ENCODE measurements around the gene HEBP1. TPM values are rescaled to one million over a fixed set of nuclear protein-coding genes. Genes with fewer than 3 reads are reported as not detected.

Gene HEBP1
- total RNA-seq, 1 experiment from 2014 or later = 19.3 TPM

DNA sequence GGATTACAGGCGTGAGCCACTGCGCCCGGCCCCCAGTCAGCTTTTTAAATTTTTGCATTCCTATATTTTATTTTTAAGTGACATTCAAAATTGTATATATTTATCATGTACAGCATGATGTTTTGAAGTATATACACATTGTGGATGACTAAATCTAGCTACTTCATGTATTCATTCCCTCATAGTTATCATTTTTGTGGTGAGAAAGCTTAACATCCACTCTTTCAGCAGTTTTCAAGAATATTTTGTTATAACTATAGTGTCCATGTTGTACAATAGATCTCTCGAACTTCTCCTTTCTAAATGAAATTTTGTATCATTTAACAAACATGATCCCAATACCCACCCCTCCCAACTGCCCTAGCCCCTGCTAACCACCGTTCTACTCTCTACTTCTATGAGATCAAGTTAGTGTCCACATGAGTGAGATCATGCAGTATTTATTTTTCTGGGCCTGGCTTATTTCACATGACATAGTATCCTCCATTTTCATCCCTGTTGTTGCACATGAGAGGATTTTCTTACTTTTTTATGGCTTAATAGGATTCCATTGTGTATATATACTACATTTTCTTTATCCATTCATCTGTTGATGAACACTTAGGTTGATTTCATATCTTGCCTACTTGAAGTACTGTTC is 8.8 kb upstream of the HEBP1 start:
- no peak overlapping the region for H3K4me3 ChIP-seq (ENCODE audit: low read depth in 2 of 2, low read length in 2 of 2)
- in situ Hi-C loops (cut with HindIII; ENCODE audit: low pct_unique_long_range_greater_than_20kb, low sequenced_read_pairs) = no loop called here
- TF ChIP-seq TCF7L2 (IDR thresholded peaks at IDR 0.05; ENCODE audit: low read depth, low read length) = no peak
- no peak for TF ChIP-seq CTCF (IDR thresholded peaks at IDR 0.05)
- no peak for TF ChIP-seq POLR2AphosphoS5 (IDR thresholded peaks at IDR 0.05; ENCODE audit: low read depth, low read length)
- TF ChIP-seq SIN3A (IDR thresholded peaks at IDR 0.05; ENCODE audit: borderline replicate concordance, insufficient read depth, low read depth, low read length) = no peak
- TF ChIP-seq REST (IDR thresholded peaks at IDR 0.05; ENCODE audit: insufficient read depth in 1 of 2, low read depth in 2 of 2, low read length in 1 of 2) = no peak
- intact Hi-C loops (cut with micrococcal nuclease; ENCODE audit: unreplicated experiment) = no loop called here
- ChIA-PET POLR2A (no interaction called here), CTCF (no interaction called here)
- no peak overlapping the region for H3K27ac ChIP-seq (ENCODE audit: low read length)
- DNase-seq (ENCODE audit: low read depth, low spot score) (no peak), ATAC-seq (no peak)
- H3K36me3 ChIP-seq (ENCODE audit: control insufficient read depth, insufficient read depth, low read length) = no peaks in the 10 kb centered on the region
- no peaks in the 10 kb centered on the region for H3K27me3 ChIP-seq (ENCODE audit: control insufficient read depth, insufficient read depth, low read length)
- H3K4me1 ChIP-seq (ENCODE audit: control insufficient read depth, insufficient read depth, low read length) = no peaks in the 10 kb centered on the region
- BruUV-seq (replicated peaks) = no TSS peak
- no peaks in the 10 kb centered on the region for H3K9me3 ChIP-seq (ENCODE audit: control insufficient read depth, insufficient read depth, low read depth, low read length)

GRCh38 chr12:13007496-13008233 is 7.6 kb upstream of the HEBP1 start:
- ATAC-seq (no peak), DNase-seq (ENCODE audit: low read depth, low spot score) (no peak)
- intact Hi-C loops (cut with micrococcal nuclease; ENCODE audit: unreplicated experiment) (no loop called here), in situ Hi-C loops (cut with HindIII; ENCODE audit: low pct_unique_long_range_greater_than_20kb, low sequenced_read_pairs) (no loop called here)
- TF ChIP-seq SIN3A (IDR thresholded peaks at IDR 0.05; ENCODE audit: borderline replicate concordance, insufficient read depth, low read depth, low read length) (no peak), TCF7L2 (IDR thresholded peaks at IDR 0.05; ENCODE audit: low read depth, low read length) (no peak), POLR2AphosphoS5 (IDR thresholded peaks at IDR 0.05; ENCODE audit: low read depth, low read length) (no peak), REST (IDR thresholded peaks at IDR 0.05; ENCODE audit: insufficient read depth in 1 of 2, low read depth in 2 of 2, low read length in 1 of 2) (no peak), CTCF (IDR thresholded peaks at IDR 0.05) (no peak)
- no peak overlapping the region for H3K4me3 ChIP-seq (ENCODE audit: low read depth in 2 of 2, low read length in 2 of 2)
- CTCF ChIA-PET = no interaction called here
- H3K27me3 ChIP-seq (ENCODE audit: control insufficient read depth, insufficient read depth, low read length) = no peaks in the 10 kb centered on the region
- BruUV-seq (replicated peaks) = no TSS peak
- POLR2A ChIA-PET = no interaction called here
- H3K27ac ChIP-seq (ENCODE audit: low read length) = no peak overlapping the region
- H3K9me3 ChIP-seq (ENCODE audit: control insufficient read depth, insufficient read depth, low read depth, low read length) = no peaks in the 10 kb centered on the region
- no peaks in the 10 kb centered on the region for H3K4me1 ChIP-seq (ENCODE audit: control insufficient read depth, insufficient read depth, low read length)
- H3K36me3 ChIP-seq (ENCODE audit: control insufficient read depth, insufficient read depth, low read length) = no peaks in the 10 kb centered on the region
